GM10248 (cell line): ENCODE results near the gene DDX54.

Experiments used
- CTCF ChIA-PET: fragments of 300-600 bp; sonication (Branson Sonifier 250); formaldehyde crosslinking; extraction: SDS; loops from one replicate; lab custom pipeline; 2021; ENCODE audit warnings: antibody characterized with exemption; lab: Yijun Ruan, JAX
- POLR2A ChIA-PET: fragments of 350-650 bp; sonication (Branson Sonifier 250); formaldehyde crosslinking; extraction: SDS; loops from one replicate; lab custom pipeline; 2020; ENCODE audit warnings: antibody characterized with exemption; lab: Yijun Ruan, JAX
- DNase-seq: peaks from one replicate; pipeline ENCODE4 v3.0.0; 2012; ENCODE audit errors: extremely low spot score
- CTCF ChIP-seq: IDR thresholded peaks from 2 replicates; pipeline ENCODE4 v1.5.1; 2012; ENCODE audit warnings: mild to moderate bottlenecking, low read depth; ENCODE audit errors: extremely low read depth, missing control alignments, control extremely low read depth

Gene DDX54

GRCh38 chr12:113185180-113186032, at the start of gene DDX54, which contains the start of gene RITA1:
TSS of gene DDX54 (minus strand) at chr12:113185478. CDS start at chr12:113185451, 27 bp downstream.
TSS of gene RITA1 (plus strand) at chr12:113185721. CDS start at chr12:113186747, 1,026 bp downstream.
- ChIA-PET POLR2A (interaction anchor here (0.7 to 2.4 kb wide), 7 partner anchors 36 to 841 kb away, joined by 3 to 7 read pairs (median 3); partner anchors contain the start of gene TPCN1), CTCF (interaction anchor here (0.8 to 3.5 kb wide), 6 partner anchors 10 to 225 kb away, joined by 3 to 23 read pairs (median 7); no protein-coding TSS in a partner anchor)
- TF ChIP-seq CTCF = no peak
- DNase-seq = peak; percentile 84

GRCh38 chr12:113234483-113234882, 49.2 kb upstream of the DDX54 start:
- DNase-seq = no peak
- TF ChIP-seq CTCF = no peak
- POLR2A ChIA-PET = no interaction called here
- CTCF ChIA-PET = interaction anchor here (1.3 kb wide), 1 partner anchor 11 kb away, joined by 4 read pairs; no protein-coding TSS in a partner anchor

- no peak for DNase-seq
- no peak for TF ChIP-seq CTCF
- POLR2A ChIA-PET = interaction anchor here (1.9 kb wide), 1 partner anchor 12 kb away, joined by 7 read pairs; the partner anchor contains the start of gene TPCN1
- CTCF ChIA-PET = interaction anchor here (1.3 kb wide), 1 partner anchor 11 kb away, joined by 4 read pairs; no protein-coding TSS in a partner anchor
These were observed 48.7 kb upstream of the DDX54 start for GRCh38 chr12:113233967-113234366.

- CTCF ChIA-PET = interaction anchor here (0.8 to 2.0 kb wide), 4 partner anchors 10 to 37 kb away, joined by 3 to 8 read pairs (median 6); no protein-coding TSS in a partner anchor
- no peak for TF ChIP-seq CTCF
- POLR2A ChIA-PET = interaction anchor here (1.2 to 1.9 kb wide), 2 partner anchors 11 to 47 kb away, joined by 3 to 7 read pairs; partner anchors contain the start of genes RITA1 and TPCN1
- DNase-seq = peak; percentile 70
These were observed 47.7 kb upstream of the DDX54 start for GRCh38 chr12:113232840-113233585.

GRCh38 chr12:113232089-113232839, 47.0 kb upstream of the DDX54 start:
- ChIA-PET POLR2A (interaction anchor here (1.2 to 1.9 kb wide), 2 partner anchors 10 to 46 kb away, joined by 3 to 7 read pairs; partner anchors contain the start of genes RITA1 and TPCN1), CTCF (interaction anchor here (0.8 to 2.0 kb wide), 4 partner anchors 9 to 37 kb away, joined by 3 to 8 read pairs (median 6); no protein-coding TSS in a partner anchor)
- TF ChIP-seq CTCF = no peak
- DNase-seq = no peak
